ENCODE data around the gene CD163L1.

Gene CD163L1

DNA sequence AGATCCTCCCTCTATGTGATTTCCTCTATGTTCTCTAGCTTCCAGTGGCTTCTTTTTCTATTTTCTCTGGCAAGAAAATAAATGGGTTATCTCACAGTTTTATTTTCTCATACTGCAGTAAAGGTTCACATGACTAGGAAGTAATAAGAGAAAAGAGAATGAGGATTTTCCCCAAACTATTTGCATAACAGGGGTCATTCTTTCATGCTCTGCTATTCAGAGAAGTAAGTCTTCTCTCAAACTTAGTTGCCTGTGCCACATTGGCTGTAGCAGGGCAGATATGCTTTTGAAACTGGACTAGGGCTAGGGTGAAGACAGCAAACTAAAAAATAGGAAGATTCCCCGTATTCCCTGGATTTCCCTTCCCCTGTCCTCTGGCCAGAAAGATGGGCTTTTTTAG lies 82.7 kb downstream of the CD163L1 start:
- H3K27ac ChIP-seq = no peak overlapping the region
- H3K9me3 ChIP-seq (ENCODE audit: severe bottlenecking) = no peaks in the 10 kb centered on the region
- H3K27me3 ChIP-seq (ENCODE audit: insufficient read depth, low read depth, severe bottlenecking) = peaks cover 6% of the 10 kb centered on the region
- TF ChIP-seq, protein P1, sequence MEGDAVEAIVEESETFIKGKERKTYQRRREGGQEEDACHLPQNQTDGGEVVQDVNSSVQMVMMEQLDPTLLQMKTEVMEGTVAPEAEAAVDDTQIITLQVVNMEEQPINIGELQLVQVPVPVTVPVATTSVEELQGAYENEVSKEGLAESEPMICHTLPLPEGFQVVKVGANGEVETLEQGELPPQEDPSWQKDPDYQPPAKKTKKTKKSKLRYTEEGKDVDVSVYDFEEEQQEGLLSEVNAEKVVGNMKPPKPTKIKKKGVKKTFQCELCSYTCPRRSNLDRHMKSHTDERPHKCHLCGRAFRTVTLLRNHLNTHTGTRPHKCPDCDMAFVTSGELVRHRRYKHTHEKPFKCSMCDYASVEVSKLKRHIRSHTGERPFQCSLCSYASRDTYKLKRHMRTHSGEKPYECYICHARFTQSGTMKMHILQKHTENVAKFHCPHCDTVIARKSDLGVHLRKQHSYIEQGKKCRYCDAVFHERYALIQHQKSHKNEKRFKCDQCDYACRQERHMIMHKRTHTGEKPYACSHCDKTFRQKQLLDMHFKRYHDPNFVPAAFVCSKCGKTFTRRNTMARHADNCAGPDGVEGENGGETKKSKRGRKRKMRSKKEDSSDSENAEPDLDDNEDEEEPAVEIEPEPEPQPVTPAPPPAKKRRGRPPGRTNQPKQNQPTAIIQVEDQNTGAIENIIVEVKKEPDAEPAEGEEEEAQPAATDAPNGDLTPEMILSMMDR (IDR thresholded peaks at IDR 0.05; ENCODE audit: low read depth, low read length) = no peak
- no peak overlapping the region for H3K4me3 ChIP-seq (ENCODE audit: low read depth, low read length)
- no peaks in the 10 kb centered on the region for H3K36me3 ChIP-seq
- no peak for DNase-seq

DNA sequence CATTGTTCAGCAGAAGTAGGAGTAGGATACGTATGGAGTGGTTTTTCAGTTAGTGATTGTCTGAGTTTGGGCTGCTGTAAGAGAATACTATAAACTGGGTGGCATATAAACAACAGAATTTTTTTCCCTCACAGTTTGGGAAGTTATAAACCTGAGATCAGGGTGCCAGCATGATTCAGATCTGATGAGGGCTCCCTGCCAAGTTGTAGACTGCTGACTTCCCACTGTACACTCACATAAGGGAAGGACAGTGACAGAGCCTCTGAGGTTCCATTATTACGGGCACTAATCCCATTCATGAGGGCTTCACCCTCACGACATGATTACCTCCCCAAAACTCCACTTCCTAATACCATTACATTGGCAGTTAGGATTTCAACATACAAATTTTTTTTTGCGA lies 89.4 kb downstream of the CD163L1 start:
- no peak for DNase-seq

DNA sequence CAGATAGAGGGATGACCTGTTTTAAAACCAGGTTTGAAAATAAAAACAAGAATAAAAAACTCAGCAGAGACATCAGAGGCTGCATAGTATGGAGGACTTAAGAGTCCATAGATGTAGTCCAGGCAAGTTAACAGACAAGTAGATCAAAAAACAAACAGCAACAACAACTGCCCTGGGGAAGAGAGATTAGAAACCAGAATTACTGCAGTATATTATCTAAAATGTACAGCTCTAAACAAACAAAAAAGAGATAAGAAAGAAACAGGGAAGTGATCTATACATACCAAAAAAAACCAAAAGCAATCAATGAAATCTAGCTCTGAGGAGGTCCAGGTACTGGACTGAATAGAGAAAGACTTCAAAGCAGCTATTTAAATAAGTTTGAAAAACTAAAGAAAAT lies 91.3 kb downstream of the CD163L1 start:
- Histone ChIP-seq H3K9me3 (ENCODE audit: severe bottlenecking) (no peaks in the 10 kb centered on the region), H3K4me3 (ENCODE audit: low read depth, low read length) (no peak overlapping the region), H3K27ac (no peak overlapping the region), H3K36me3 (no peaks in the 10 kb centered on the region), H3K27me3 (ENCODE audit: insufficient read depth, low read depth, severe bottlenecking) (peaks cover 3% of the 10 kb centered on the region)
- DNase-seq = no peak
- TF ChIP-seq, protein P1 (IDR thresholded peaks at IDR 0.05; ENCODE audit: low read depth, low read length) = no peak

More for the DNA sequence above, 89.4 kb downstream of the CD163L1 start:
- Histone ChIP-seq H3K36me3 (no peaks in the 10 kb centered on the region), H3K27ac (no peak overlapping the region), H3K27me3 (ENCODE audit: insufficient read depth, low read depth, severe bottlenecking) (peaks cover 6% of the 10 kb centered on the region), H3K4me3 (ENCODE audit: low read depth, low read length) (no peak overlapping the region), H3K9me3 (ENCODE audit: severe bottlenecking) (no peaks in the 10 kb centered on the region)
- TF ChIP-seq, protein P1 (IDR thresholded peaks at IDR 0.05; ENCODE audit: low read depth, low read length) = no peak

DNA sequence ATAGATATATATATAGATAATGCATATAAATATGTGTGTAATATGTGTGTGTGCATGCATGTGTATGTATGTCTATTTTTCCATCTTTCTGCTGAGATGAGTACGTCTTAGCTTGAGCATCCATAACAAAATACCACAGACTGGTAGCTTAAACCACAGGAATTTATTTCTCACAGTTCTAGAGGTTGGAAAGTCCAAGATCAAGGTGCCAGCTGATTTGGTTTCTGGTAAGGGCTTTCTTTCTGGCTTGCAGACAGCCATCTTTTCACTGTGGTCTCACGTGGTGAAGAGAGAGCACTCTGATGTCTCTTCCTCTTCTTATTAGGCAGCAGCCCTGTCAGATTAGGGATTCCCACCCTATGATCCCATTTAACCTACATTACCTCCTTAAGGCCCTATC lies 92.8 kb downstream of the CD163L1 start:
- DNase-seq = no peak
- TF ChIP-seq, protein P1 (IDR thresholded peaks at IDR 0.05; ENCODE audit: low read depth, low read length) = no peak
- H3K4me3 ChIP-seq (ENCODE audit: low read depth, low read length) = no peak overlapping the region

DNA sequence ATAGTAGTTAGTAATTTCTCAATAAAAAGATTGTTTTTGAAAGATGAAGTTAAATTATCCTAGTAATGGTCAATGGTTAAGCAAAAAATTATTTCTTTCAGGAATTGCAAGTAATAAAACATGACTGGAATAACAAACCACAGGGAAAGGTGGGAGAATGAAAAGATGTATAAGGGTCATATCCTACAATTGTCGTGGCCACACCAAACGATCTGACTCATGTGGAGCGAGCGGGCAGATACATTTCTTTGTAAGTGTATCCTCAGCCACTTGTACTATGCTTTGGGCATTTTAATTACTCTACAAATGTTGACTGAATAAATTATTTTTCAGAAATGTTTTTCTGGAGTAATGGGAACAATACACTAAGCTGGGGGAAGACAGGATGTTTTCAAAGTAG lies 94.5 kb downstream of the CD163L1 start:
- Histone ChIP-seq H3K27ac (no peak overlapping the region), H3K27me3 (ENCODE audit: insufficient read depth, low read depth, severe bottlenecking) (peaks cover 3% of the 10 kb centered on the region), H3K36me3 (no peaks in the 10 kb centered on the region), H3K4me3 (ENCODE audit: low read depth, low read length) (no peak overlapping the region), H3K9me3 (ENCODE audit: severe bottlenecking) (no peaks in the 10 kb centered on the region)
- no peak for DNase-seq
- TF ChIP-seq, protein P1 (IDR thresholded peaks at IDR 0.05; ENCODE audit: low read depth, low read length) = no peak

More for the DNA sequence above, 92.8 kb downstream of the CD163L1 start:
- no peak overlapping the region for H3K27ac ChIP-seq
- H3K36me3 ChIP-seq = no peaks in the 10 kb centered on the region
- peaks cover 3% of the 10 kb centered on the region for H3K27me3 ChIP-seq (ENCODE audit: insufficient read depth, low read depth, severe bottlenecking)
- no peaks in the 10 kb centered on the region for H3K9me3 ChIP-seq (ENCODE audit: severe bottlenecking)

DNA sequence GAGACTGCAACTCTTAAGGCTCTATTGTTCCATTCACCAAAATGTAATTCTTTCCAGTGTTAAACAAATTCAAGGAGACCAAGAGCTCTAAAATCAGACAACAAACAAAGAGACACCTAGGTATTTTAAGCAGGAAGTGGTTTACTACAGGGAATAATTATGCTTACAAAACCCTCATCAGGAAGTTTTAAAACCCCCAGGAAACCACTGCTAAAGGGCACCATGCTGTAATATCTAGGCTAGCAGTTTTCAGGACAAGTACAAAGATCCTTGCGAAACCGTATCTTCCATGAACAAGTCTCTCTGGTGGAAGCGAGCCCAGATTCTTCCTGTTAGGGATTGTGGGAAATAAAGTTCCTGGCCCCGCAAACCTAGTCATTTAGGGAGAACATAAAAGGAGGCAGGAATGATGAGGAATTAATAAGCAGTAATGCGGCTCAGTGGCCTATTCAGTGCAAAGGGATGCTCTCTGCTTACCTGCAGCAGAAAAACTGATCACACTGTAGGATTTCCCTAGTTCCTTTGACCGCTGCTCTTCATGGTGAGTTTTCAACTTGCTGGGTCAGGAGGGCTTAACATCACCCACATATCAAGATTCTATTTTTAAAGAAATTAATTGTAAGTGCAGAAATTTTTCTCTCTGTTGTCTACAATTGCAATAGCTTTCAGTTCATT lies 97.3 kb downstream of the CD163L1 start:
- peaks cover 3% of the 10 kb centered on the region for H3K27me3 ChIP-seq (ENCODE audit: insufficient read depth, low read depth, severe bottlenecking)
- no peaks in the 10 kb centered on the region for H3K9me3 ChIP-seq (ENCODE audit: severe bottlenecking)
- no peak for DNase-seq
- no peak overlapping the region for H3K4me3 ChIP-seq (ENCODE audit: low read depth, low read length)
- H3K27ac ChIP-seq = no peak overlapping the region
- TF ChIP-seq, protein P1 (IDR thresholded peaks at IDR 0.05; ENCODE audit: low read depth, low read length) = no peak
- H3K36me3 ChIP-seq = no peaks in the 10 kb centered on the region
